H1 (cell line): Measurements from ENCODE around the gene TAS2R41. TPM values are rescaled to one million over a fixed set of nuclear protein-coding genes. Genes with fewer than 3 reads are reported as not detected.

Experiments used
- MAFK ChIP-seq: IDR thresholded peaks from 2 replicates; pipeline ENCODE4 v1.6.1; 2012; ENCODE audit warnings: low read depth, mild to moderate bottlenecking, improper control_type of control experiment, low read length
- NANOG ChIP-seq: IDR thresholded peaks from 2 replicates; pipeline ENCODE4 v1.6.1; 2011; ENCODE audit warnings: low read length, low read depth, mild to moderate bottlenecking, inconsistent platforms; ENCODE audit not compliant: insufficient read depth, poor library complexity, severe bottlenecking
- RAD21 ChIP-seq, 2 experiments: IDR thresholded peaks in 1 of 2; conservative IDR thresholded peaks in 1 of 2; 2 replicates each; pipeline ENCODE4 v1.6.1; 2011; ENCODE audit warnings: low read depth in 2 of 2, low read length in 2 of 2, improper control_type of control experiment in 1 of 2, inconsistent platforms in 1 of 2, mild to moderate bottlenecking in 1 of 2, moderate library complexity in 1 of 2
- RXRA ChIP-seq: IDR thresholded peaks from 2 replicates; pipeline ENCODE4 v1.6.1; 2011; ENCODE audit warnings: low read depth, mild to moderate bottlenecking, low read length, moderate library complexity; ENCODE audit not compliant: insufficient read depth
- SAP30 ChIP-seq: fragments of 300-600 bp; sonication (generic); IDR thresholded peaks from 2 replicates; pipeline ENCODE4 v1.7.1; 2012; ENCODE audit warnings: low read length, moderate library complexity, mild to moderate bottlenecking, inconsistent platforms; ENCODE audit not compliant: insufficient read depth, insufficient replicate concordance
- SIX5 ChIP-seq: IDR thresholded peaks from 2 replicates; pipeline ENCODE4 v1.6.1; 2011; ENCODE audit warnings: mild to moderate bottlenecking, low read depth, low read length
- polyA plus RNA-seq, 7 experiments: library from polyadenylated mRNA; depleted of rRNA in 3 of 7; stranded (reverse) in 5 of 7; unstranded in 2 of 7; fragments of >200 nt in 5 of 7; fragments of 200-250 nt in 2 of 7; gene quantifications; 1 replicate in 5 of 7; 2 replicates in 1 of 7; 4 replicates in 1 of 7; pipeline versions ENCODE4 v1.2.1 to v1.2.3, GENCODE V29; 2011 to 2013; ENCODE audit warnings: missing spikeins in 2 of 7, mixed read lengths in 2 of 7
- total RNA-seq: library from RNA; stranded (reverse); fragmentation: NEBNext Ultra II Directional; extraction: Animal tissue kit (Norgen Biotek cat#: 25700); gene quantifications from 2 replicates; pipeline ENCODE4 v1.2.1, GENCODE V29; 2021
- TF ChIP-seq, protein P1 (sequence below): IDR thresholded peaks from 2 replicates; pipeline ENCODE4 v1.6.1; 2011; ENCODE audit warnings: low read depth, mild to moderate bottlenecking, low read length; ENCODE audit not compliant: insufficient read depth

Gene TAS2R41
- total and polyA plus RNA-seq, 2 of the 8 experiments (the other 6 are each of a cell fraction or from before 2014, with no cell fraction given) = 0.12 TPM; not detected in 1

DNA sequence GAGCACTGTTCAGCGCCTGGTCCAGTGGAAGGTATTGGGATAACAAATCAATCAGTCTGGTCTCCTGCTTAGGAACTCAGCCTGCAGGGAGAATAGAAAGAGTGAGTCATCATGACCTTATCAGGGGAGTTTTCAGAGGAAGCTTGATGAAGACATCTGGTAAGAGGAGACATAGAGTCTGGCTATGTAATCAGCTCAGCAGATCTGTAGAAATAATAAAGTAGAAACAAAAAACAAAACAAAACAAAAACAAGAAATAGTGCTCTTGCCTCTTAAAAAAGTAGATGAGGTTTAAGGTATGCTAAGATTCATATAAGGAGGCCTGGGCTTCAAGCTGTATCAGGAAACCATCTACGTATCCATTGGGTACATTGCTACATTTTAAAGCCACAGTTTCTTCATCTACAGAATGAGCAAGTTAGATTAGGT, 14.4 kb downstream of the TAS2R41 start (continued):
- TF ChIP-seq RAD21 (IDR thresholded peaks at IDR 0.05 in 1 of 2, conservative IDR thresholded peaks at IDR 0.05 in 1 of 2; ENCODE audit: low read depth in 2 of 2, low read length in 2 of 2) = no peak
- TF ChIP-seq SIX5 = no peak
- TF ChIP-seq NANOG = no peak
- no peak for TF ChIP-seq SAP30
- TF ChIP-seq RXRA = no peak
- TF ChIP-seq MAFK = no peak
- TF ChIP-seq, protein P1, sequence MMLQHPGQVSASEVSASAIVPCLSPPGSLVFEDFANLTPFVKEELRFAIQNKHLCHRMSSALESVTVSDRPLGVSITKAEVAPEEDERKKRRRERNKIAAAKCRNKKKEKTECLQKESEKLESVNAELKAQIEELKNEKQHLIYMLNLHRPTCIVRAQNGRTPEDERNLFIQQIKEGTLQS = no peak
